Activated naive CD4-positive, alpha-beta T cell treated with Interleukin-2 at 50 U/mL for 16 hours (primary cell): ENCODE measurements around the gene ZFYVE28.
A peak's percentile ranks its signal among the peaks of the same experiment; 100 is the strongest.
"Not testable (repeated sequence)": the region's sequence is repeated elsewhere in the genome, so short reads cannot be mapped to it uniquely, and the experiment has no call there.

Experiments
- DNase-seq: peaks from one replicate; pipeline ENCODE4 v3.0.0-alpha.2; 2020

Gene ZFYVE28

GRCh38 chr4:2241003-2241402 lies 177.4 kb downstream of the ZFYVE28 start:
- DNase-seq, result no peak

GRCh38 chr4:2236944-2237666 lies 181.3 kb downstream of the ZFYVE28 start:
- DNase-seq, result no peak

- no peak for DNase-seq
These were observed 187.4 kb downstream of the ZFYVE28 start for GRCh38 chr4:2231082-2231481.

- DNase-seq, result no peak
These were observed 192.2 kb downstream of the ZFYVE28 start for GRCh38 chr4:2226261-2226660.

- DNase-seq, result no peak
These were observed 195.6 kb downstream of the ZFYVE28 start for GRCh38 chr4:2222838-2223237.

GRCh38 chr4:2221378-2221777 lies 197.1 kb downstream of the ZFYVE28 start:
- DNase-seq, result not testable (repeated sequence)

- DNase-seq, result peak; percentile 82
These were observed 198.3 kb downstream of the ZFYVE28 start for GRCh38 chr4:2220016-2220630.
